Right atrium auricular region (tissue), 2 donors: ENCODE measurements around the gene KLHDC1. TPM values are rescaled to one million over a fixed set of nuclear protein-coding genes. Genes with fewer than 3 reads are reported as not detected.
"Not testable (repeated sequence)": the region's sequence is repeated elsewhere in the genome, so short reads cannot be mapped to it uniquely, and the experiment has no call there.

Source experiments
- DNase-seq: peaks from one replicate; pipeline ENCODE4 v3.0.0-alpha.2; 2019; ENCODE audit warnings: low spot score
- H3K27ac ChIP-seq, 2 donors: fragments of 200-600 bp; sonication (generic); 1 replicate in 1 of 2; 2 replicates in 1 of 2; pipeline ENCODE4 v1.5.1; 2016 to 2019
- H3K27me3 ChIP-seq, 2 donors: fragments of 200-600 bp; sonication (generic); one replicate each; pipeline versions ENCODE4 v1.5.1 to v1.6.0; 2017 to 2019
- H3K36me3 ChIP-seq: fragments of 200-600 bp; sonication (generic); one replicate; pipeline ENCODE4 v1.5.1; 2016
- H3K4me1 ChIP-seq, 2 donors: fragments of 200-600 bp; sonication (generic); one replicate each; pipeline versions ENCODE4 v1.5.1 to v1.6.0; 2017 to 2019
- H3K4me3 ChIP-seq, 2 donors: fragments of 200-600 bp; sonication (generic); 1 replicate in 1 of 2; 2 replicates in 1 of 2; pipeline ENCODE4 v1.5.1; 2017 to 2019; ENCODE audit warnings: mild to moderate bottlenecking in 1 of 2, moderate library complexity in 1 of 2
- H3K9me3 ChIP-seq, 2 donors: fragments of 200-600 bp; sonication (generic); one replicate each; pipeline ENCODE4 v1.5.1; 2019
- total RNA-seq, 2 donors: library from RNA; depleted of rRNA; stranded (reverse); fragments of >200 nt; gene quantifications; one replicate each; pipeline ENCODE4 v1.1.0, GENCODE V29; 2016
- TF ChIP-seq, protein P1 (sequence below), 2 donors: fragments of 200-600 bp; sonication (generic); IDR thresholded peaks; one replicate each; pipeline ENCODE4 v1.5.1; 2019; ENCODE audit warnings: antibody characterized with exemption in 2 of 2

Gene KLHDC1
- total RNA-seq, 2 donors from 2014 or later = 5.5 to 9.4 TPM

DNA sequence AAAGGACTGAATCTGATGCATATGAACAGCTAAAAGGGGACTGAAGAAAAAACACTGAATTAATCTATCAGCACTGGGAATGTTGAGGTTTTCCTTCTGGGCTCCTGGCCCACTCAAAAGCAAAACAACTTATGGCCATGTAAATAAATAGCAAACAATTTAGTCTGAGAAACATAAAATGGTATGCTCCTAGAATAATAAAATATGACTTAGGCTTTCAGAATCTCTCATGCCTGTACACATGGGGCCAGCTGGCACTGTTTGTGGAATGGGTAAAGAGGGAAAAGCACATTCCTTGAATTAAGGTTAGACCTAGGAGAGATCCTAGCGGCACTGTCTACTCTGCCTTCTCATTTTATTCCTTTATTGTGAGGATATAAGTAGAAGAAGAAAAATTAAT is 81.2 kb downstream of the KLHDC1 start:
- Histone ChIP-seq H3K9me3 (no peaks in the 10 kb centered on the region), H3K4me3 (no peak overlapping the region), H3K27ac (no peak overlapping the region), H3K27me3 (no peaks in the 10 kb centered on the region), H3K4me1 (peaks cover 0 to 20% of the 10 kb centered on the region in 2 donors), H3K36me3 (peaks cover 52% of the 10 kb centered on the region)
- no peak for DNase-seq
- TF ChIP-seq, protein P1, sequence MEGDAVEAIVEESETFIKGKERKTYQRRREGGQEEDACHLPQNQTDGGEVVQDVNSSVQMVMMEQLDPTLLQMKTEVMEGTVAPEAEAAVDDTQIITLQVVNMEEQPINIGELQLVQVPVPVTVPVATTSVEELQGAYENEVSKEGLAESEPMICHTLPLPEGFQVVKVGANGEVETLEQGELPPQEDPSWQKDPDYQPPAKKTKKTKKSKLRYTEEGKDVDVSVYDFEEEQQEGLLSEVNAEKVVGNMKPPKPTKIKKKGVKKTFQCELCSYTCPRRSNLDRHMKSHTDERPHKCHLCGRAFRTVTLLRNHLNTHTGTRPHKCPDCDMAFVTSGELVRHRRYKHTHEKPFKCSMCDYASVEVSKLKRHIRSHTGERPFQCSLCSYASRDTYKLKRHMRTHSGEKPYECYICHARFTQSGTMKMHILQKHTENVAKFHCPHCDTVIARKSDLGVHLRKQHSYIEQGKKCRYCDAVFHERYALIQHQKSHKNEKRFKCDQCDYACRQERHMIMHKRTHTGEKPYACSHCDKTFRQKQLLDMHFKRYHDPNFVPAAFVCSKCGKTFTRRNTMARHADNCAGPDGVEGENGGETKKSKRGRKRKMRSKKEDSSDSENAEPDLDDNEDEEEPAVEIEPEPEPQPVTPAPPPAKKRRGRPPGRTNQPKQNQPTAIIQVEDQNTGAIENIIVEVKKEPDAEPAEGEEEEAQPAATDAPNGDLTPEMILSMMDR (IDR thresholded peaks at IDR 0.05) = no peak

- Histone ChIP-seq H3K4me3 (no peak overlapping the region), H3K27ac (no peak overlapping the region)
- TF ChIP-seq, protein P1 (IDR thresholded peaks at IDR 0.05) = no peak
Observed at GRCh38 chr14:49778421-49778820, 85.5 kb downstream of the KLHDC1 start.

GRCh38 chr14:49781040-49781439 is 88.1 kb downstream of the KLHDC1 start:
- not testable (repeated sequence) for H3K27ac ChIP-seq, H3K9me3 ChIP-seq, H3K4me3 ChIP-seq, H3K27me3 ChIP-seq, DNase-seq, H3K4me1 ChIP-seq
- peaks cover 88% of the 10 kb centered on the region for H3K36me3 ChIP-seq

More at GRCh38 chr14:49778421-49778820, 85.5 kb downstream of the KLHDC1 start:
- H3K36me3 ChIP-seq = peaks cover 83% of the 10 kb centered on the region
- H3K9me3 ChIP-seq = no peaks in the 10 kb centered on the region
- H3K27me3 ChIP-seq = no peaks in the 10 kb centered on the region
- no peaks in the 10 kb centered on the region for H3K4me1 ChIP-seq
- DNase-seq = no peak

- Histone ChIP-seq H3K36me3 (peaks cover 90% of the 10 kb centered on the region), H3K27ac (no peak overlapping the region), H3K4me3 (no peak overlapping the region), H3K4me1 (no peaks in the 10 kb centered on the region), H3K9me3 (no peaks in the 10 kb centered on the region), H3K27me3 (no peaks in the 10 kb centered on the region)
- TF ChIP-seq, protein P1 (IDR thresholded peaks at IDR 0.05) = no peak
- no peak for DNase-seq
Observed at GRCh38 chr14:49783394-49784014, 90.6 kb downstream of the KLHDC1 start.

DNA sequence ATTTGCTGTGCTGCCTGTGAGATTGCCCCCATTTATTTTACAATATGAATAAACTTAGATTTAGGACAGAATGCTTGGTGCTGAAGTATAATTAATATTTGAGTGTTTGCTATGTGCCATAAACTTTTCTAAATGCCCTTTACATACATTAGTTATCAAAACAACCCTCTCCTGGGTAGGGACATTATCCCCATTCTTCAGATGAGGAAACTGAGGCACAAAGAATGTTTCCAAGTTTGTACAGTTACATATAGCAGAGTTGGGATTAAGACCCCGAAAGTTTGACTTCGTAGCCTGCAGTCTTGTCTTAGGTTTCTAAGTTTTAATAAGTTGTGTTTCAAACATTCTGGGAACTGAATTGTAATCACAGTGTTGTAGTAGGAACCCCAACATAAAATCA is 93.4 kb downstream of the KLHDC1 start:
- peaks cover 93% of the 10 kb centered on the region for H3K36me3 ChIP-seq
- H3K27me3 ChIP-seq = no peaks in the 10 kb centered on the region
- no peak overlapping the region for H3K4me3 ChIP-seq
- no peaks in the 10 kb centered on the region for H3K9me3 ChIP-seq
- TF ChIP-seq, protein P1 (IDR thresholded peaks at IDR 0.05) = no peak
- DNase-seq = no peak
- H3K4me1 ChIP-seq = no peaks in the 10 kb centered on the region
- H3K27ac ChIP-seq = no peak overlapping the region

DNA sequence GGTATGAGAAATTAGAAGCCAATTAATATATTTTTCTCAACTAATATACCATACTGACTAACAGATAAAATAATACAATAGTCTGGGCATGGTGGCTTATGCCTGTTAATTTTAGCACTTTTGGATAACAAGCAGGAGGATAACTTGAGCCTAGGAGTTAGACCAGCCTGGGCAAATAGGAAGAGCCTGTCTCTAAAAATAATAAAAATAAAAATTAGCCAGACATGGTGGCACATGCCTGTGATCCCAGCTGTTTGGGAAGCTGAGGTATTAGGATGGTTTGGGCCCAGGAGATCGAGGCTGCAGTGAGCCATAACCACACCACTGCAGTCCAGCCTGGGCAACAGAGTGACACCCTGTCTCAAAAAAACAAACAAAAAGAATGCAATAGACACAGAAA is 99.7 kb downstream of the KLHDC1 start:
- no peaks in the 10 kb centered on the region for H3K9me3 ChIP-seq
- TF ChIP-seq, protein P1 (IDR thresholded peaks at IDR 0.05) = no peak
- H3K4me3 ChIP-seq = no peak overlapping the region
- no peak for DNase-seq
- no peaks in the 10 kb centered on the region for H3K4me1 ChIP-seq
- H3K27me3 ChIP-seq = no peaks in the 10 kb centered on the region
- H3K27ac ChIP-seq = no peak overlapping the region
- H3K36me3 ChIP-seq = peaks cover 94% of the 10 kb centered on the region
